ENCODE measurements around the gene DCLK1. TPM values are rescaled to one million over a fixed set of nuclear protein-coding genes. Genes with fewer than 3 reads are reported as not detected.

The DCLK1 gene
- total RNA-seq, 1 experiment from 2014 or later, result 1.4 TPM

DNA sequence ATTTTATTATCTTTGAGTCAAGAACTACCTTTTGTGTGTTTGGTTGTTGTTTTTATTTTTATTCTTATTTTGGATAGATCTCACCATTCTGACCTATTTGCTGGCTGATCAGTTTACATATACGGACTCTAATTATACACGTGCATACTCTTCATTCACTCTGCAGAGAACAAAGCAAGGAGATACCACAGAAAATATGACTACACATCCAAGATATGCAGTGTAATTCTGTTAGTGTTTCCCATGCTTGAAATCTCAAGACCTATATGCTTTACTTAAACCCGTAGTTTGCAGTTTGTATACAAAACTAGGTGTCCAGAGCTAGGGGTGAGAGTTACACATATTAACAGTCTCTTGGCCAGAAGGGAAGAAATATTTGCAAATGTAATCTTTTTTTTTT, 205.5 kb downstream of the DCLK1 start:
- H4K20me1 ChIP-seq (ENCODE audit: insufficient read depth), result no peaks in the 10 kb centered on the region
- H3K9me2 ChIP-seq (ENCODE audit: insufficient read depth), result no peaks in the 10 kb centered on the region
- no peak overlapping the region for H3K4me2 ChIP-seq
- no peaks in the 10 kb centered on the region for H3K79me2 ChIP-seq (ENCODE audit: low read depth)
- DNase-seq, result no peak
- TF ChIP-seq, protein P1, sequence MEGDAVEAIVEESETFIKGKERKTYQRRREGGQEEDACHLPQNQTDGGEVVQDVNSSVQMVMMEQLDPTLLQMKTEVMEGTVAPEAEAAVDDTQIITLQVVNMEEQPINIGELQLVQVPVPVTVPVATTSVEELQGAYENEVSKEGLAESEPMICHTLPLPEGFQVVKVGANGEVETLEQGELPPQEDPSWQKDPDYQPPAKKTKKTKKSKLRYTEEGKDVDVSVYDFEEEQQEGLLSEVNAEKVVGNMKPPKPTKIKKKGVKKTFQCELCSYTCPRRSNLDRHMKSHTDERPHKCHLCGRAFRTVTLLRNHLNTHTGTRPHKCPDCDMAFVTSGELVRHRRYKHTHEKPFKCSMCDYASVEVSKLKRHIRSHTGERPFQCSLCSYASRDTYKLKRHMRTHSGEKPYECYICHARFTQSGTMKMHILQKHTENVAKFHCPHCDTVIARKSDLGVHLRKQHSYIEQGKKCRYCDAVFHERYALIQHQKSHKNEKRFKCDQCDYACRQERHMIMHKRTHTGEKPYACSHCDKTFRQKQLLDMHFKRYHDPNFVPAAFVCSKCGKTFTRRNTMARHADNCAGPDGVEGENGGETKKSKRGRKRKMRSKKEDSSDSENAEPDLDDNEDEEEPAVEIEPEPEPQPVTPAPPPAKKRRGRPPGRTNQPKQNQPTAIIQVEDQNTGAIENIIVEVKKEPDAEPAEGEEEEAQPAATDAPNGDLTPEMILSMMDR (conservative IDR thresholded peaks at IDR 0.05), result no peak
- no peak for TF ChIP-seq EZH2 (IDR thresholded peaks at IDR 0.05; ENCODE audit: low read depth)
- no peak overlapping the region for H2AFZ ChIP-seq
- H3K4me3 ChIP-seq, result no peak overlapping the region
- intact Hi-C loops (cut with micrococcal nuclease; ENCODE audit: unreplicated experiment), result no loop called here
- ChIA-PET POLR2A (ENCODE audit: unreplicated experiment) (no interaction called here), CTCF (no interaction called here)
- peaks cover 4% of the 10 kb centered on the region; the same call in 1 of the 2 replicates for H3K9me3 ChIP-seq (ENCODE audit: insufficient read depth, low read depth)
- no peak overlapping the region for H3K27ac ChIP-seq
- no peaks in the 10 kb centered on the region for H3K36me3 ChIP-seq (ENCODE audit: low read depth)
- no TSS peak for BruUV-seq (replicated peaks)
- peaks cover 59% of the 10 kb centered on the region for H3K4me1 ChIP-seq (replicated peaks; ENCODE audit: insufficient read depth)
- no peaks in the 10 kb centered on the region for H3K27me3 ChIP-seq (ENCODE audit: insufficient read depth, low read depth)
- peaks cover 40% of the 10 kb centered on the region for H3F3A ChIP-seq (ENCODE audit: insufficient read depth, low read depth)

DNA sequence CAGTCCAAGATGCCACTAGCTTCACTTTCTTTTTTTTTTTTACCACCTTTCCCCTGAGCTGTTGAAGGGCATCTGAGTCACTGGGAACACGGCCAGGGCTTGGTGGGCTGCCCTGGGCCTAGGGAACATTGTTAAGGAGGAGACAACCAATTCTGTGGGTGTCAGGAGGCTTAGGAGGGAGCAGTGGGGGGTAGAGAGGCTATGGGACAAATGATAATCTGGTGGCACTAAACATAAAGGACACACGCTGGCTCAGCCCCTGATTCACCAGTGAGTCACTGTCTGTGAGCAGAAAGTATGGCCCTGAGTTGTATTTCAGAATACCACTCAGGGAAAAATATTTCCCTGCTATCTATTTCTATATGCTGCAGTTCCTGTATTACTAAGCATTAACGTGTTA, 207.8 kb downstream of the DCLK1 start:
- no peaks in the 10 kb centered on the region for H4K20me1 ChIP-seq (ENCODE audit: insufficient read depth)
- H3F3A ChIP-seq (ENCODE audit: insufficient read depth, low read depth), result peaks cover 40% of the 10 kb centered on the region
- no peaks in the 10 kb centered on the region for H3K27me3 ChIP-seq (ENCODE audit: insufficient read depth, low read depth)
- CTCF ChIA-PET, result no interaction called here
- peaks cover 56% of the 10 kb centered on the region for H3K4me1 ChIP-seq (replicated peaks; ENCODE audit: insufficient read depth)
- intact Hi-C loops (cut with micrococcal nuclease; ENCODE audit: unreplicated experiment), result no loop called here
- no peak overlapping the region; the same call in 1 of the 2 replicates for H3K4me3 ChIP-seq
- TF ChIP-seq, protein P1 (conservative IDR thresholded peaks at IDR 0.05), result no peak
- no peak for TF ChIP-seq EZH2 (IDR thresholded peaks at IDR 0.05; ENCODE audit: low read depth)
- DNase-seq, result peak; percentile 69 to 86
- no TSS peak for BruUV-seq (replicated peaks)
- no peaks in the 10 kb centered on the region for H3K79me2 ChIP-seq (ENCODE audit: low read depth)
- peak overlapping the region; percentile 53 for H3K4me2 ChIP-seq
- POLR2A ChIA-PET (ENCODE audit: unreplicated experiment), result no interaction called here
- peak overlapping the region; percentile 58 for H3K27ac ChIP-seq
- peak overlapping the region; percentile 35 for H2AFZ ChIP-seq
- H3K9me3 ChIP-seq (ENCODE audit: insufficient read depth, low read depth), result no peaks in the 10 kb centered on the region
- no peaks in the 10 kb centered on the region for H3K9me2 ChIP-seq (ENCODE audit: insufficient read depth)
- no peaks in the 10 kb centered on the region for H3K36me3 ChIP-seq (ENCODE audit: low read depth)

DNA sequence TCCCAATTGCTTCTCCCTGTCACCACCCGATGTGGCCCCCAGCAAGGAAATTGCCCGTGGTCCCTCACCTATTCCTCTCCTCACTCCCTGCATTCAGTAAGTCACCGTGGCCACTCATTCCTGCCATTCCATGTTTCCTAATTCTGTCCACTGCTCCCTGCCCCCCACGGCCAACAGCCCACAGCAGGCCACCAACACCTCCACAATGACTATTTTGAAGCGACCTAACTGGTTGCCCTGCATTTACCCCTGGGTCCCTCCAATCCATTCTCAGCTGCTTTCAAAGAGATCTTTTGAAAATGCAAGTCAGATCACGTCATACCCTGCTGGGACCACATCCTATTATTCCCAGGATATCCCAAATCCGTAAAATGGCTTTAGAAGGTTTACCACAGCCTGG, 210.4 kb downstream of the DCLK1 start:
- BruUV-seq (replicated peaks), result no TSS peak
- Histone ChIP-seq H3K79me2 (ENCODE audit: low read depth) (no peaks in the 10 kb centered on the region), H4K20me1 (ENCODE audit: insufficient read depth) (no peaks in the 10 kb centered on the region), H3K4me3 (no peak overlapping the region), H3K9me2 (ENCODE audit: insufficient read depth) (no peaks in the 10 kb centered on the region), H3K9me3 (ENCODE audit: insufficient read depth, low read depth) (no peaks in the 10 kb centered on the region), H3K36me3 (ENCODE audit: low read depth) (no peaks in the 10 kb centered on the region), H3K4me2 (no peak overlapping the region), H3K4me1 (replicated peaks; ENCODE audit: insufficient read depth) (peaks cover 32% of the 10 kb centered on the region), H2AFZ (no peak overlapping the region), H3K27me3 (ENCODE audit: insufficient read depth, low read depth) (no peaks in the 10 kb centered on the region), H3K27ac (no peak overlapping the region), H3F3A (ENCODE audit: insufficient read depth, low read depth) (peaks cover 20% of the 10 kb centered on the region; the same call in 1 of the 2 replicates)
- CTCF ChIA-PET, result no interaction called here
- POLR2A ChIA-PET (ENCODE audit: unreplicated experiment), result no interaction called here
- intact Hi-C loops (cut with micrococcal nuclease; ENCODE audit: unreplicated experiment), result no loop called here
- no peak for TF ChIP-seq EZH2 (IDR thresholded peaks at IDR 0.05; ENCODE audit: low read depth)
- TF ChIP-seq, protein P1 (conservative IDR thresholded peaks at IDR 0.05), result no peak
- no peak for DNase-seq
